ENCODE measurements around the gene CNIH2. TPM values are rescaled to one million over a fixed set of nuclear protein-coding genes. Genes with fewer than 3 reads are reported as not detected.

CNIH2 gene
- total and polyA plus RNA-seq, 2 experiments from 2014 or later = 4.3 to 9.2 TPM

DNA sequence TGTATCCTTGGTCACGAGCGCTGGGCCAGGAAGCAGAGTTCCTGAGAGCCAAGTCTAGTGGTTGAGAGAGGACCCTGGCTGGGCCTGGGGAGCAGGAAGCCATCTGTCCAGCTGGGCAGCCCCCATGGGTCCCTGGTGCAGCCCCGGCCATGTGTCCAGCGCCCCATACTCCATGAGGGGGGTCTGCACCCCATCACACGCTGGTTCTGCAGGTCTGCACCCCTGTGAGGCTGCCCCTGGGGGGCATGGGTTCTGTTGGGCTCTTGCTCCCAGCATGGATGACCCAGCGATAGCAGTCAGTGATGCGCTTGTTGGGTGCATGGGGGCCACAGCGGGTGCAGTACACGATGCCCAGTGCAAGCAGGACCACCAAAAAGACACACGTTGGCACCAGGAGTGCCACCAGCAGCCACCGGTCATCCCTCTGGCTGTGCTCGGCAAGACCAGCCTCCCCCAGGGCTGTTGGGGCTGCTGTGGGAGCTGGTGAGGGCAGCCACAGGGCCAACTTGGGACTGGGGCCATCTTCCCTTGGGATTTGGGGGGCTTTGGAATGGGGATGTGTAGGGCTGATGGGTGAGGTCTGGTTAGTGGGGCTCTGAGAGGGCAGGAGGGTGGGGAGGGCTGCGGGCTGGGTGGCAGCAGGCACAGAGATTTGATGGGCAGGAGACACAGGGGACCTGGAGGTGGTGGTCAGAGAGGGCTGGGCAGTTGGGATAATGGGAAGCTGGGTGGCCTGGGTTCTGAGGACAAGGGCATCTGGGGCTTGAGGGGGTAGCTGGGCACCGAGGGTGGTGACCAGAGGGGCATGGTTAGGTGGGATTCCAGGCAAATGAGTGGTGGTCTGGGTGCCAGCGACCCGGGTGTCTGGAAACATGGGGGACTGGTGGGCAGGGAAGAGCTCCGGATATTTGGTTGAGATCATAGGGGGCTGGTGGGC, 36.9 kb downstream of the CNIH2 start (continued):
- no peak for TF ChIP-seq POLR2AphosphoS5 (IDR thresholded peaks at IDR 0.05; ENCODE audit: low read depth)
- no peak for TF ChIP-seq NANOG (IDR thresholded peaks at IDR 0.05; ENCODE audit: borderline replicate concordance)
- TF ChIP-seq ETS1 (IDR thresholded peaks at IDR 0.05) = no peak
- no peak for TF ChIP-seq ZNF331 (CRISPR knock-in tag; IDR thresholded peaks at IDR 0.05; ENCODE audit: low read depth)
- TF ChIP-seq, protein P1, sequence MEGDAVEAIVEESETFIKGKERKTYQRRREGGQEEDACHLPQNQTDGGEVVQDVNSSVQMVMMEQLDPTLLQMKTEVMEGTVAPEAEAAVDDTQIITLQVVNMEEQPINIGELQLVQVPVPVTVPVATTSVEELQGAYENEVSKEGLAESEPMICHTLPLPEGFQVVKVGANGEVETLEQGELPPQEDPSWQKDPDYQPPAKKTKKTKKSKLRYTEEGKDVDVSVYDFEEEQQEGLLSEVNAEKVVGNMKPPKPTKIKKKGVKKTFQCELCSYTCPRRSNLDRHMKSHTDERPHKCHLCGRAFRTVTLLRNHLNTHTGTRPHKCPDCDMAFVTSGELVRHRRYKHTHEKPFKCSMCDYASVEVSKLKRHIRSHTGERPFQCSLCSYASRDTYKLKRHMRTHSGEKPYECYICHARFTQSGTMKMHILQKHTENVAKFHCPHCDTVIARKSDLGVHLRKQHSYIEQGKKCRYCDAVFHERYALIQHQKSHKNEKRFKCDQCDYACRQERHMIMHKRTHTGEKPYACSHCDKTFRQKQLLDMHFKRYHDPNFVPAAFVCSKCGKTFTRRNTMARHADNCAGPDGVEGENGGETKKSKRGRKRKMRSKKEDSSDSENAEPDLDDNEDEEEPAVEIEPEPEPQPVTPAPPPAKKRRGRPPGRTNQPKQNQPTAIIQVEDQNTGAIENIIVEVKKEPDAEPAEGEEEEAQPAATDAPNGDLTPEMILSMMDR (conservative IDR thresholded peaks at IDR 0.05; ENCODE audit: low read depth in 2 of 2) = no peak
- TF ChIP-seq EZH2 (IDR thresholded peaks at IDR 0.05; ENCODE audit: low read depth, unreplicated experiment) = no peak
- TF ChIP-seq JUNB (IDR thresholded peaks at IDR 0.05; ENCODE audit: unreplicated experiment) = no peak
- TF ChIP-seq ZNF114 (CRISPR knock-in tag; IDR thresholded peaks at IDR 0.05) = no peak

DNA sequence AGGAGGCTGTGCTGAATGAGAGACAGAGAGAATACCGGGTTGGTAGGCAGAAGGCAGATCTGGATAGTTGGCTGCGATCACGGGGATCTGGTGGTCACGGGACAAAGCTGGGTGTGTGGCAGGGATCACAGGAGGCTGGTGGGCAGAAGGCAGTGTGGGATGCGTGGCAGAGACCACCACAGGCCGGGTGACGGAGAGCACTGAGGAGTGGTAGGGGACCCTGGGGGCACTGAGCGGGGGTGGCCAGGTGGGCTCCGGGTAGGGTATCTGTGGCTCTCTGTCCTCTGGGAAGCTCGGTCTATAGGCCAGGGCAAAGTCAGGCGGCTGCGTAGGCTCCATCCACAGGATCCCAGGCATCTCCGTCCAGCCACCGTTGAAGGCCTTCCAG, 37.5 kb downstream of the CNIH2 start:
- no peak overlapping the region for H2AFZ ChIP-seq
- H3K4me1 ChIP-seq (ENCODE audit: insufficient read depth) = peaks cover 32% of the 10 kb centered on the region
- Mint-ChIP-seq H3K27ac (no peak overlapping the region), H3K4me1 (peaks cover 41% of the 10 kb centered on the region), H3K4me3 (no peak overlapping the region; the same call in 2 of the 3 replicates), H3K9me3 (peaks cover 21% of the 10 kb centered on the region), H3K36me3 (ENCODE audit: low read depth) (peaks cover 22% of the 10 kb centered on the region), H3K27me3 (ENCODE audit: insufficient read depth, low read depth, poor library complexity) (peaks cover 31% of the 10 kb centered on the region)
- H3K36me3 ChIP-seq (ENCODE audit: insufficient read depth) = no peaks in the 10 kb centered on the region
- no peak overlapping the region for H3K4me3 ChIP-seq
- no peak overlapping the region for H3K4me2 ChIP-seq
- no peaks in the 10 kb centered on the region for H4K20me1 ChIP-seq (replicated peaks; ENCODE audit: insufficient read depth)
- no peak overlapping the region for H3K27ac ChIP-seq (ENCODE audit: low read depth)
- no peaks in the 10 kb centered on the region for H3K9me2 ChIP-seq (ENCODE audit: insufficient read depth)
- ATAC-seq = no peak
- DNase-seq (ENCODE audit: low spot score) = no peak
- H3F3A ChIP-seq (replicated peaks; ENCODE audit: low read depth) = peaks cover 11% of the 10 kb centered on the region; the same call in 1 of the 2 replicates
- H3K27me3 ChIP-seq (ENCODE audit: insufficient read depth) = no peaks in the 10 kb centered on the region
- no peaks in the 10 kb centered on the region for H3K79me2 ChIP-seq (replicated peaks; ENCODE audit: insufficient read depth)
- TF ChIP-seq JUNB (IDR thresholded peaks at IDR 0.05; ENCODE audit: unreplicated experiment) (no peak), ZNF331 (CRISPR knock-in tag; IDR thresholded peaks at IDR 0.05; ENCODE audit: low read depth) (no peak), CREB1 (CRISPR knock-in tag; IDR thresholded peaks at IDR 0.05; ENCODE audit: low read depth) (no peak), STAT1 (IDR thresholded peaks at IDR 0.05; ENCODE audit: unreplicated experiment) (no peak), EZH2phosphoT487 (IDR thresholded peaks at IDR 0.05; ENCODE audit: unreplicated experiment) (no peak)
- TF ChIP-seq, protein P2, sequence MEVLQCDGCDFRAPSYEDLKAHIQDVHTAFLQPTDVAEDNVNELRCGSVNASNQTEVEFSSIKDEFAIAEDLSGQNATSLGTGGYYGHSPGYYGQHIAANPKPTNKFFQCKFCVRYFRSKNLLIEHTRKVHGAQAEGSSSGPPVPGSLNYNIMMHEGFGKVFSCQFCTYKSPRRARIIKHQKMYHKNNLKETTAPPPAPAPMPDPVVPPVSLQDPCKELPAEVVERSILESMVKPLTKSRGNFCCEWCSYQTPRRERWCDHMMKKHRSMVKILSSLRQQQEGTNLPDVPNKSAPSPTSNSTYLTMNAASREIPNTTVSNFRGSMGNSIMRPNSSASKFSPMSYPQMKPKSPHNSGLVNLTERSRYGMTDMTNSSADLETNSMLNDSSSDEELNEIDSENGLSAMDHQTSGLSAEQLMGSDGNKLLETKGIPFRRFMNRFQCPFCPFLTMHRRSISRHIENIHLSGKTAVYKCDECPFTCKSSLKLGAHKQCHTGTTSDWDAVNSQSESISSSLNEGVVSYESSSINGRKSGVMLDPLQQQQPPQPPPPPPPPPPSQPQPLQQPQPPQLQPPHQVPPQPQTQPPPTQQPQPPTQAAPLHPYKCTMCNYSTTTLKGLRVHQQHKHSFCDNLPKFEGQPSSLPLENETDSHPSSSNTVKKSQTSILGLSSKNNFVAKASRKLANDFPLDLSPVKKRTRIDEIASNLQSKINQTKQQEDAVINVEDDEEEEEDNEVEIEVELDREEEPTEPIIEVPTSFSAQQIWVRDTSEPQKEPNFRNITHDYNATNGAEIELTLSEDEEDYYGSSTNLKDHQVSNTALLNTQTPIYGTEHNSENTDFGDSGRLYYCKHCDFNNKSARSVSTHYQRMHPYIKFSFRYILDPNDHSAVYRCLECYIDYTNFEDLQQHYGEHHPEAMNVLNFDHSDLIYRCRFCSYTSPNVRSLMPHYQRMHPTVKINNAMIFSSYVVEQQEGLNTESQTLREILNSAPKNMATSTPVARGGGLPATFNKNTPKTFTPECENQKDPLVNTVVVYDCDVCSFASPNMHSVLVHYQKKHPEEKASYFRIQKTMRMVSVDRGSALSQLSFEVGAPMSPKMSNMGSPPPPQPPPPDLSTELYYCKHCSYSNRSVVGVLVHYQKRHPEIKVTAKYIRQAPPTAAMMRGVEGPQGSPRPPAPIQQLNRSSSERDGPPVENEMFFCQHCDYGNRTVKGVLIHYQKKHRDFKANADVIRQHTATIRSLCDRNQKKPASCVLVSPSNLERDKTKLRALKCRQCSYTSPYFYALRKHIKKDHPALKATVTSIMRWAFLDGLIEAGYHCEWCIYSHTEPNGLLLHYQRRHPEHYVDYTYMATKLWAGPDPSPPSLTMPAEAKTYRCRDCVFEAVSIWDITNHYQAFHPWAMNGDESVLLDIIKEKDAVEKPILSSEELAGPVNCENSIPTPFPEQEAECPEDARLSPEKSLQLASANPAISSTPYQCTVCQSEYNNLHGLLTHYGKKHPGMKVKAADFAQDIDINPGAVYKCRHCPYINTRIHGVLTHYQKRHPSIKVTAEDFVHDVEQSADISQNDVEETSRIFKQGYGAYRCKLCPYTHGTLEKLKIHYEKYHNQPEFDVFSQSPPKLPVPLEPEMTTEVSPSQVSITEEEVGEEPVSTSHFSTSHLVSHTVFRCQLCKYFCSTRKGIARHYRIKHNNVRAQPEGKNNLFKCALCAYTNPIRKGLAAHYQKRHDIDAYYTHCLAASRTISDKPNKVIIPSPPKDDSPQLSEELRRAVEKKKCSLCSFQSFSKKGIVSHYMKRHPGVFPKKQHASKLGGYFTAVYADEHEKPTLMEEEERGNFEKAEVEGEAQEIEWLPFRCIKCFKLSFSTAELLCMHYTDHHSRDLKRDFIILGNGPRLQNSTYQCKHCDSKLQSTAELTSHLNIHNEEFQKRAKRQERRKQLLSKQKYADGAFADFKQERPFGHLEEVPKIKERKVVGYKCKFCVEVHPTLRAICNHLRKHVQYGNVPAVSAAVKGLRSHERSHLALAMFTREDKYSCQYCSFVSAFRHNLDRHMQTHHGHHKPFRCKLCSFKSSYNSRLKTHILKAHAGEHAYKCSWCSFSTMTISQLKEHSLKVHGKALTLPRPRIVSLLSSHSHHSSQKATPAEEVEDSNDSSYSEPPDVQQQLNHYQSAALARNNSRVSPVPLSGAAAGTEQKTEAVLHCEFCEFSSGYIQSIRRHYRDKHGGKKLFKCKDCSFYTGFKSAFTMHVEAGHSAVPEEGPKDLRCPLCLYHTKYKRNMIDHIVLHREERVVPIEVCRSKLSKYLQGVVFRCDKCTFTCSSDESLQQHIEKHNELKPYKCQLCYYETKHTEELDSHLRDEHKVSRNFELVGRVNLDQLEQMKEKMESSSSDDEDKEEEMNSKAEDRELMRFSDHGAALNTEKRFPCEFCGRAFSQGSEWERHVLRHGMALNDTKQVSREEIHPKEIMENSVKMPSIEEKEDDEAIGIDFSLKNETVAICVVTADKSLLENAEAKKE (CRISPR knock-in tag; IDR thresholded peaks at IDR 0.05) = no peak
- TF ChIP-seq, protein P1 (conservative IDR thresholded peaks at IDR 0.05; ENCODE audit: low read depth in 2 of 2) = no peak

Data from GM23338 (cell line).